Natural killer cell (primary cell): ENCODE data around the gene FSHR. TPM values are rescaled to one million over a fixed set of nuclear protein-coding genes. Genes with fewer than 3 reads are reported as not detected.

Experiments used
- ATAC-seq, 3 donors: fragments of 150-1000 bp in 2 of 3; fragments of 200-7000 bp in 1 of 3; cut with Tn5 transposase; 1 replicate in 1 of 3; 2 replicates in 2 of 3; pipeline ENCODE4 v1.10.0; 2021; ENCODE audit warnings: mild to moderate bottlenecking in 2 of 3, moderate library complexity in 2 of 3
- DNase-seq, 2 donors: peaks; one replicate each; pipeline versions ENCODE4 v3.0.0 to v3.0.0-alpha.2; 2013 to 2021; ENCODE audit warnings: mixed read lengths in 1 of 2
- H3K27ac ChIP-seq: one replicate; pipeline ENCODE4 v1.5.1; 2013; ENCODE audit warnings: mild to moderate bottlenecking, low read length
- H3K27me3 ChIP-seq: one replicate; pipeline ENCODE4 v1.6.1; 2013; ENCODE audit warnings: low read length; ENCODE audit not compliant: control insufficient read depth, insufficient read depth
- H3K36me3 ChIP-seq: one replicate; pipeline ENCODE4 v1.6.1; 2013; ENCODE audit warnings: low read length; ENCODE audit not compliant: control insufficient read depth, insufficient read depth
- H3K4me1 ChIP-seq: one replicate; pipeline ENCODE4 v1.6.1; 2013; ENCODE audit warnings: low read length; ENCODE audit not compliant: control insufficient read depth, insufficient read depth
- H3K4me3 ChIP-seq: one replicate; pipeline ENCODE4 v1.5.1; 2013; ENCODE audit warnings: low read length
- H3K9me3 ChIP-seq: one replicate; pipeline ENCODE4 v1.6.1; 2013; ENCODE audit warnings: low read length; ENCODE audit not compliant: control insufficient read depth, insufficient read depth
- H3K27ac Mint-ChIP-seq, 2 donors: one replicate each; pipeline ENCODE4 v1.8.0; 2022; ENCODE audit warnings: mild to moderate bottlenecking in 2 of 2, mixed read lengths in 2 of 2, moderate library complexity in 1 of 2
- H3K27me3 Mint-ChIP-seq, 2 donors: one replicate each; pipeline ENCODE4 v1.8.0; 2022; ENCODE audit warnings: low read depth in 2 of 2, mixed read lengths in 2 of 2
- H3K36me3 Mint-ChIP-seq: one replicate; pipeline ENCODE4 v1.8.0; 2022; ENCODE audit warnings: mixed read lengths
- H3K4me1 Mint-ChIP-seq, 2 donors: one replicate each; pipeline ENCODE4 v1.8.0; 2022; ENCODE audit warnings: mixed read lengths in 2 of 2
- H3K4me3 Mint-ChIP-seq: one replicate; pipeline ENCODE4 v1.8.0; 2022; ENCODE audit warnings: mild to moderate bottlenecking, moderate library complexity, mixed read lengths
- H3K9me3 Mint-ChIP-seq, 2 donors: one replicate each; pipeline ENCODE4 v1.8.0; 2022; ENCODE audit warnings: mixed read lengths in 2 of 2
- whole genome bisulfite sequencing: methylation state at CpG from one replicate; pipeline ENCODE4 v1.1.7; 2013; ENCODE audit warnings: missing lambda C conversion rate; ENCODE audit not compliant: insufficient coverage; 5-methylcytosine and 5-hydroxymethylcytosine counted together
- intact Hi-C: fragments of 100-400 bp; cut with micrococcal nuclease; formaldehyde crosslinking; loops from one replicate; pipeline ENCODE4 v1.14.2; 2022
- total RNA-seq, 4 donors: library from RNA; stranded (reverse); fragments of 120-200 nt in 1 of 4; gene quantifications; one replicate each; pipeline versions ENCODE4 v1.2.3 to v1.2.4, GENCODE V29; 2013 to 2022
- TF ChIP-seq, protein P1 (sequence below): fragments of 200-600 bp; IDR thresholded peaks from one replicate; pipeline ENCODE4 v1.8.0; 2022; ENCODE audit warnings: antibody characterized with exemption

The FSHR gene, protein sequence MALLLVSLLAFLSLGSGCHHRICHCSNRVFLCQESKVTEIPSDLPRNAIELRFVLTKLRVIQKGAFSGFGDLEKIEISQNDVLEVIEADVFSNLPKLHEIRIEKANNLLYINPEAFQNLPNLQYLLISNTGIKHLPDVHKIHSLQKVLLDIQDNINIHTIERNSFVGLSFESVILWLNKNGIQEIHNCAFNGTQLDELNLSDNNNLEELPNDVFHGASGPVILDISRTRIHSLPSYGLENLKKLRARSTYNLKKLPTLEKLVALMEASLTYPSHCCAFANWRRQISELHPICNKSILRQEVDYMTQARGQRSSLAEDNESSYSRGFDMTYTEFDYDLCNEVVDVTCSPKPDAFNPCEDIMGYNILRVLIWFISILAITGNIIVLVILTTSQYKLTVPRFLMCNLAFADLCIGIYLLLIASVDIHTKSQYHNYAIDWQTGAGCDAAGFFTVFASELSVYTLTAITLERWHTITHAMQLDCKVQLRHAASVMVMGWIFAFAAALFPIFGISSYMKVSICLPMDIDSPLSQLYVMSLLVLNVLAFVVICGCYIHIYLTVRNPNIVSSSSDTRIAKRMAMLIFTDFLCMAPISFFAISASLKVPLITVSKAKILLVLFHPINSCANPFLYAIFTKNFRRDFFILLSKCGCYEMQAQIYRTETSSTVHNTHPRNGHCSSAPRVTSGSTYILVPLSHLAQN
- total RNA-seq = not detected
- not detected for total RNA-seq (2013)

DNA sequence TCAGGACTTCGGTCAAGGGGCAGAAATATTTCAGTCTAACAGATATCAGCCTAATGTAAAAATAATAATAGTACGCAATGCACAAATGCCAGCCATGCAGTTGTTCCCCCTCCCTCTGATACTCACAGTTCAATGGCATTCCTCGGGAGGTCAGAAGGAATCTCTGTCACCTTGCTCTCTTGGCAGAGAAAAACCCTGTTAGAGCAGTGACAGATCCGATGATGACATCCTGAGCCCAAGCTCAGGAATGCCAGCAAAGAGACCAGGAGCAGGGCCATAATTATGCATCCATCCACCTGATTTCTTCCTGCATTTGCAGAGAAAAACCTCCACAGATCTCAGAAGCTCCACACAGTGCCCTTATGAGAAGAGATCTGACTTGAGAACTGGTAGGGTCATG, at the start of gene FSHR:
Gene FSHR, minus strand, starts transcription at position 376 of the 400 bp plus-strand sequence. Its CDS starts 98 bp downstream, at position 278.
- TF ChIP-seq, protein P1, sequence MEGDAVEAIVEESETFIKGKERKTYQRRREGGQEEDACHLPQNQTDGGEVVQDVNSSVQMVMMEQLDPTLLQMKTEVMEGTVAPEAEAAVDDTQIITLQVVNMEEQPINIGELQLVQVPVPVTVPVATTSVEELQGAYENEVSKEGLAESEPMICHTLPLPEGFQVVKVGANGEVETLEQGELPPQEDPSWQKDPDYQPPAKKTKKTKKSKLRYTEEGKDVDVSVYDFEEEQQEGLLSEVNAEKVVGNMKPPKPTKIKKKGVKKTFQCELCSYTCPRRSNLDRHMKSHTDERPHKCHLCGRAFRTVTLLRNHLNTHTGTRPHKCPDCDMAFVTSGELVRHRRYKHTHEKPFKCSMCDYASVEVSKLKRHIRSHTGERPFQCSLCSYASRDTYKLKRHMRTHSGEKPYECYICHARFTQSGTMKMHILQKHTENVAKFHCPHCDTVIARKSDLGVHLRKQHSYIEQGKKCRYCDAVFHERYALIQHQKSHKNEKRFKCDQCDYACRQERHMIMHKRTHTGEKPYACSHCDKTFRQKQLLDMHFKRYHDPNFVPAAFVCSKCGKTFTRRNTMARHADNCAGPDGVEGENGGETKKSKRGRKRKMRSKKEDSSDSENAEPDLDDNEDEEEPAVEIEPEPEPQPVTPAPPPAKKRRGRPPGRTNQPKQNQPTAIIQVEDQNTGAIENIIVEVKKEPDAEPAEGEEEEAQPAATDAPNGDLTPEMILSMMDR = no peak
- H3K4me1 Mint-ChIP-seq = no peaks in the 10 kb centered on the region
- H3K4me3 Mint-ChIP-seq = no peak within 1 kb of the TSS
- H3K36me3 ChIP-seq = no peaks in the 10 kb centered on the region
- DNase-seq (no peak), ATAC-seq (no peak)
- 73% methylated on average over 4 of the region's 4 CpGs for WGBS
- H3K27ac ChIP-seq = no peak within 1 kb of the TSS
- H3K9me3 ChIP-seq = no peaks in the 10 kb centered on the region
- no peak within 1 kb of the TSS for H3K27ac Mint-ChIP-seq
- intact Hi-C loops = no loop called here
- H3K4me3 ChIP-seq = no peak within 1 kb of the TSS
- no peaks in the 10 kb centered on the region for H3K27me3 ChIP-seq
- no peaks in the 10 kb centered on the region for H3K36me3 Mint-ChIP-seq
- no peaks in the 10 kb centered on the region for H3K27me3 Mint-ChIP-seq
- H3K4me1 ChIP-seq = no peaks in the 10 kb centered on the region
- peaks cover 2 to 14% of the 10 kb centered on the region in 2 donors for H3K9me3 Mint-ChIP-seq

DNA sequence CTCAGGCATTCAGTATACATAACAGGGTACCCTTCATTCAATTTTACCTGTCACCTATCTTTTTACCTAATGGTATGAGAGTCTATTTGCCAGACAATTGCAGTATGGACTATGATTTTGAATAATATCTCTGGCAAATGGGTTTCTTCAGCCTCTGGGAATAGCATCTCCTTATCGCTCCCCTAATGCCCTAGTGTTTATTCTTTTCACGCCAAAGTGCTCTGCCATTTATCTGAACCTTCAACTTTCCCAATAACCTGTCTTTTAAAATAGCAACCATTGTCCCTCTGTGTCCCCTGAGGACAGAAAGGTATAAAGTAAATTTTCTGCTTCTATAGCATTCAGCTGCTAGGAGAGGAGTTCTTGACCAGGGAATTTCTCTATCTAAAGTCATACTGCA, 45.0 kb upstream of the FSHR start:
- no peak overlapping the region for H3K27ac Mint-ChIP-seq
- Histone ChIP-seq H3K4me1 (no peaks in the 10 kb centered on the region), H3K4me3 (no peak overlapping the region), H3K36me3 (no peaks in the 10 kb centered on the region), H3K27me3 (no peaks in the 10 kb centered on the region), H3K9me3 (no peaks in the 10 kb centered on the region), H3K27ac (no peak overlapping the region)
- H3K36me3 Mint-ChIP-seq = no peaks in the 10 kb centered on the region
- peaks cover 4% of the 10 kb centered on the region in 2 donors for H3K9me3 Mint-ChIP-seq
- intact Hi-C loops = no loop called here
- ATAC-seq (no peak), DNase-seq (no peak)
- H3K27me3 Mint-ChIP-seq = no peaks in the 10 kb centered on the region
- H3K4me1 Mint-ChIP-seq = no peaks in the 10 kb centered on the region
- 94% methylated on average over 2 of the region's 2 CpGs for WGBS
- no peak overlapping the region for H3K4me3 Mint-ChIP-seq
- TF ChIP-seq, protein P1 = no peak

DNA sequence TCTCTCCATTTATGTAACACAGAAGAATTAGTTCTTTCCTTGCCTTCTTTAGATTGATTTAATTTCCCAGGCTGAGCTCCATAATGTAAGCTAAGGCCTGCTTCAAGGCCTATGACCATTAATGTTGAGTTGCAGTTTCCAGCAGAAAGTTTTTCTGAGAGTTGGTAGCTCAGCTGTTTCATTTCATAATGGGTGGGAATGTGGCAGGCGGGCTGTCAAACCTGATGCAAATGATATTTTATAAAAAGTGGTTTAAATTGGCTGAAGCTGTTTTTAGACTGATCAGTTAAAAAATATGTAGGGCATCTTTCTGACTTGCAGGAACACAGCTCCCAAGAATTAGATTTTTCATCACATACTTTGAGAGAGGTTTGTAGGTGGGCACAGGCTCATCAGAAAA, 40.4 kb upstream of the FSHR start:
- Mint-ChIP-seq H3K9me3 (peaks cover 4 to 8% of the 10 kb centered on the region in 2 donors), H3K27me3 (no peaks in the 10 kb centered on the region), H3K4me3 (no peak overlapping the region), H3K4me1 (no peaks in the 10 kb centered on the region), H3K36me3 (no peaks in the 10 kb centered on the region), H3K27ac (no peak overlapping the region)
- intact Hi-C loops = no loop called here
- ATAC-seq (no peak), DNase-seq (no peak)
- Histone ChIP-seq H3K36me3 (no peaks in the 10 kb centered on the region), H3K4me1 (no peaks in the 10 kb centered on the region), H3K4me3 (no peak overlapping the region), H3K27ac (no peak overlapping the region), H3K9me3 (no peaks in the 10 kb centered on the region), H3K27me3 (no peaks in the 10 kb centered on the region)
- TF ChIP-seq, protein P1 = no peak
- 100% methylated on average over 1 of the region's 1 CpG for WGBS
